NCI-H1092 (cell line): ENCODE measurements around the gene SH3PXD2A.
"Not testable (repeated sequence)": the region's sequence is repeated elsewhere in the genome, so short reads cannot be mapped to it uniquely, and the experiment has no call there.

Experiments used
- DNase-seq: peaks from one replicate; lab custom pipeline; 2025; lab: John Stamatoyannopoulos, UW

Gene SH3PXD2A

GRCh38 chr10:103745341-103746247 lies 109.8 kb downstream of the SH3PXD2A start:
- no peak for DNase-seq

GRCh38 chr10:103742824-103743223 lies 112.6 kb downstream of the SH3PXD2A start:
- DNase-seq, result no peak

GRCh38 chr10:103740611-103741010 lies 114.8 kb downstream of the SH3PXD2A start:
- no peak for DNase-seq

GRCh38 chr10:103739039-103739764 lies 116.2 kb downstream of the SH3PXD2A start:
- no peak for DNase-seq

- DNase-seq, result no peak
These were observed 117.5 kb downstream of the SH3PXD2A start for GRCh38 chr10:103737735-103738367.

- no peak for DNase-seq
These were observed 118.6 kb downstream of the SH3PXD2A start for GRCh38 chr10:103736763-103737162.

GRCh38 chr10:103736044-103736443 lies 119.3 kb downstream of the SH3PXD2A start:
- no peak for DNase-seq

GRCh38 chr10:103734731-103735130 lies 120.6 kb downstream of the SH3PXD2A start:
- no peak for DNase-seq

GRCh38 chr10:103733045-103733419 lies 122.3 kb downstream of the SH3PXD2A start:
- DNase-seq, result no peak

- DNase-seq, result no peak
These were observed 122.9 kb downstream of the SH3PXD2A start for GRCh38 chr10:103732339-103733044.

- no peak for DNase-seq
These were observed 123.6 kb downstream of the SH3PXD2A start for GRCh38 chr10:103731609-103732270.

GRCh38 chr10:103731026-103731425 lies 124.3 kb downstream of the SH3PXD2A start:
- DNase-seq, result not testable (repeated sequence)

- no peak for DNase-seq
These were observed 125.5 kb downstream of the SH3PXD2A start for GRCh38 chr10:103729851-103730250.

- no peak for DNase-seq
These were observed 127.2 kb downstream of the SH3PXD2A start for GRCh38 chr10:103727991-103728689.

- DNase-seq, result no peak
These were observed 127.8 kb downstream of the SH3PXD2A start for GRCh38 chr10:103727546-103727963.

- DNase-seq, result no peak
These were observed 128.7 kb downstream of the SH3PXD2A start for GRCh38 chr10:103726637-103727036.

GRCh38 chr10:103725242-103725641 lies 130.1 kb downstream of the SH3PXD2A start:
- DNase-seq, result no peak

GRCh38 chr10:103724771-103725170 lies 130.6 kb downstream of the SH3PXD2A start:
- no peak for DNase-seq

GRCh38 chr10:103724074-103724473 lies 131.3 kb downstream of the SH3PXD2A start:
- no peak for DNase-seq

- DNase-seq, result no peak
These were observed 131.8 kb downstream of the SH3PXD2A start for GRCh38 chr10:103723557-103723956.

- no peak for DNase-seq
These were observed 132.7 kb downstream of the SH3PXD2A start for GRCh38 chr10:103722632-103723031.
